HG03442 (cell line): ENCODE data around the gene TPPP.
A peak's percentile ranks its signal among the peaks of the same experiment; 100 is the strongest.
"Not testable (repeated sequence)": the region's sequence is repeated elsewhere in the genome, so short reads cannot be mapped to it uniquely, and the experiment has no call there.

ENCODE experiments used
- ATAC-seq: cut with Tn5 transposase; IDR thresholded peaks from one replicate; pipeline ENCODE4 v1.9.1; 2021; ENCODE audit warnings: mild to moderate bottlenecking, moderate library complexity; ENCODE audit not compliant: unreplicated experiment

The TPPP gene

GRCh38 chr5:695475-695874, 2.3 kb upstream of the TPPP start:
- ATAC-seq = not testable (repeated sequence)

- ATAC-seq = not testable (repeated sequence)
Observed at GRCh38 chr5:694042-694431, 885 bp upstream of the TPPP start.

- ATAC-seq = peak; percentile 11
Observed at GRCh38 chr5:692529-693041, 567 bp downstream of the TPPP start.

- no peak for ATAC-seq
Observed at GRCh38 chr5:691817-692528, 1.2 kb downstream of the TPPP start.

GRCh38 chr5:691049-691448, 2.1 kb downstream of the TPPP start:
- ATAC-seq = not testable (repeated sequence)

GRCh38 chr5:690293-690692, 2.9 kb downstream of the TPPP start:
- not testable (repeated sequence) for ATAC-seq

- not testable (repeated sequence) for ATAC-seq
Observed at GRCh38 chr5:688348-689010, 4.7 kb downstream of the TPPP start.

- ATAC-seq = not testable (repeated sequence)
Observed at GRCh38 chr5:686936-687335, 6.2 kb downstream of the TPPP start.

GRCh38 chr5:686172-686523, 7.0 kb downstream of the TPPP start:
- ATAC-seq = not testable (repeated sequence)

- ATAC-seq = no peak
Observed at GRCh38 chr5:685262-686171, 7.6 kb downstream of the TPPP start.

GRCh38 chr5:684751-685216, 8.4 kb downstream of the TPPP start:
- no peak for ATAC-seq

GRCh38 chr5:683551-684481, 9.3 kb downstream of the TPPP start:
- no peak for ATAC-seq

- ATAC-seq = not testable (repeated sequence)
Observed at GRCh38 chr5:682651-683358, 10.3 kb downstream of the TPPP start.

- ATAC-seq = not testable (repeated sequence)
Observed at GRCh38 chr5:682216-682615, 10.9 kb downstream of the TPPP start.

GRCh38 chr5:681317-682191, 11.6 kb downstream of the TPPP start:
- not testable (repeated sequence) for ATAC-seq

- ATAC-seq = not testable (repeated sequence)
Observed at GRCh38 chr5:680836-681235, 12.3 kb downstream of the TPPP start.

GRCh38 chr5:680118-680795, 12.9 kb downstream of the TPPP start:
- not testable (repeated sequence) for ATAC-seq
